ENCODE results near the gene NOVA2. TPM values are rescaled to one million over a fixed set of nuclear protein-coding genes. Genes with fewer than 3 reads are reported as not detected.

Gene NOVA2
- total and polyA plus RNA-seq, 2 of the 8 experiments (the other 6 are each of a cell fraction or from before 2014, with no cell fraction given) = 3.2 to 24.6 TPM

GRCh38 chr19:45906221-45906620 lies 67.4 kb downstream of the NOVA2 start:
- Histone ChIP-seq H3K4ac (replicated peaks; ENCODE audit: insufficient read length, low read depth, low read length) (no peak overlapping the region), H2BK5ac (ENCODE audit: low read depth, low read length) (no peak overlapping the region), H3K9ac (replicated peaks in 1 of 4; ENCODE audit: extremely low read depth in 1 of 4, low read depth in 3 of 4, low read length in 3 of 4) (no peak overlapping the region), H2BK120ac (replicated peaks; ENCODE audit: low read depth, low read length) (no peak overlapping the region), H2BK15ac (ENCODE audit: low read length) (no peak overlapping the region), H4K8ac (ENCODE audit: extremely low read depth, insufficient read depth, low read length) (no peak overlapping the region), H3K79me1 (ENCODE audit: low read depth, low read length) (no peaks in the 10 kb centered on the region), H3K56ac (replicated peaks; ENCODE audit: insufficient read length, low read depth, low read length) (no peak overlapping the region), H3K27me3 (replicated peaks in 1 of 4; ENCODE audit: control insufficient read depth in 3 of 4, extremely low read depth in 1 of 4, insufficient read depth in 3 of 4, low read length in 3 of 4) (peaks cover 0 to 4% (median 4%) of the 10 kb centered on the region in 4 experiments; a peak in 4 of 7 replicates), H3K23me2 (ENCODE audit: low read depth, low read length) (peaks cover 16% of the 10 kb centered on the region; the same call in 1 of the 2 replicates), H3K4me3 (ENCODE audit: extremely low read depth in 1 of 4, insufficient read depth in 2 of 4, low read depth in 3 of 4, low read length in 4 of 4) (no peak overlapping the region), H4K20me1 (replicated peaks in 1 of 2; ENCODE audit: control insufficient read depth in 1 of 2, insufficient read depth in 2 of 2, low read length in 2 of 2) (peaks cover 0 to 2% of the 10 kb centered on the region in 2 experiments), H2BK20ac (ENCODE audit: low read length) (no peak overlapping the region), H3K4me2 (ENCODE audit: insufficient read depth in 1 of 2, low read depth in 2 of 2, low read length in 2 of 2) (no peak overlapping the region), H3K23ac (ENCODE audit: insufficient read length) (no peak overlapping the region), H4K5ac (ENCODE audit: insufficient read length, low read depth, low read length) (no peak overlapping the region), H2AK5ac (ENCODE audit: low read depth, low read length) (no peak overlapping the region), H3K79me2 (ENCODE audit: control insufficient read depth in 1 of 2, insufficient read depth in 2 of 2, low read length in 2 of 2) (no peaks in the 10 kb centered on the region), H3K36me3 (ENCODE audit: control insufficient read depth in 2 of 4, insufficient read depth in 4 of 4, low read length in 3 of 4) (no peaks in the 10 kb centered on the region), H4K91ac (replicated peaks; ENCODE audit: insufficient read length, low read length) (no peak overlapping the region), H3K9me3 (ENCODE audit: insufficient read depth in 2 of 2, low read depth in 1 of 2, low read length in 1 of 2) (no peaks in the 10 kb centered on the region), H2BK12ac (ENCODE audit: low read depth, low read length) (no peak overlapping the region), H2AFZ (ENCODE audit: low read length) (no peak overlapping the region), H3K18ac (ENCODE audit: extremely low read depth, low read length) (no peak overlapping the region), H3K14ac (ENCODE audit: insufficient read length) (no peak overlapping the region), H3K4me1 (replicated peaks in 1 of 4; ENCODE audit: control insufficient read depth in 3 of 4, insufficient read depth in 4 of 4, low read length in 3 of 4) (peaks cover 0 to 2% (median 0%) of the 10 kb centered on the region in 4 experiments; a peak in 3 of 7 replicates), H3K27ac (ENCODE audit: low read depth, low read length) (no peak overlapping the region)
- TF ChIP-seq POLR2AphosphoS5 (IDR thresholded peaks at IDR 0.05; ENCODE audit: low read depth, low read length) = no peak
- no peak for TF ChIP-seq TBP (IDR thresholded peaks at IDR 0.05; ENCODE audit: low read depth, low read length)
- TF ChIP-seq GTF2F1 (IDR thresholded peaks at IDR 0.05; ENCODE audit: borderline replicate concordance, low read depth, low read length) = no peak
- no peak for TF ChIP-seq NANOG (IDR thresholded peaks at IDR 0.05; ENCODE audit: insufficient read depth, low read depth, low read length, poor library complexity, severe bottlenecking)
- no peak for TF ChIP-seq SIRT6 (IDR thresholded peaks at IDR 0.05; ENCODE audit: low read length)
- no peak for TF ChIP-seq PHF8 (conservative IDR thresholded peaks at IDR 0.05; ENCODE audit: low read depth, low read length)
- TF ChIP-seq, protein P1, sequence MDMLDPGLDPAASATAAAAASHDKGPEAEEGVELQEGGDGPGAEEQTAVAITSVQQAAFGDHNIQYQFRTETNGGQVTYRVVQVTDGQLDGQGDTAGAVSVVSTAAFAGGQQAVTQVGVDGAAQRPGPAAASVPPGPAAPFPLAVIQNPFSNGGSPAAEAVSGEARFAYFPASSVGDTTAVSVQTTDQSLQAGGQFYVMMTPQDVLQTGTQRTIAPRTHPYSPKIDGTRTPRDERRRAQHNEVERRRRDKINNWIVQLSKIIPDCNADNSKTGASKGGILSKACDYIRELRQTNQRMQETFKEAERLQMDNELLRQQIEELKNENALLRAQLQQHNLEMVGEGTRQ (IDR thresholded peaks at IDR 0.05; ENCODE audit: low read length) = no peak
- no peak for TF ChIP-seq HDAC2 (IDR thresholded peaks at IDR 0.05; ENCODE audit: borderline replicate concordance in 1 of 2, low read depth in 2 of 2, low read length in 2 of 2)
- no peak for TF ChIP-seq KDM5A (IDR thresholded peaks at IDR 0.05; ENCODE audit: low read length)
- no peak for TF ChIP-seq SP4 (IDR thresholded peaks at IDR 0.05; ENCODE audit: low read length)
- FAIRE-seq (no peak), DNase-seq (ENCODE audit: low read depth in 1 of 2, low spot score in 2 of 2) (no peak)
- ChIA-PET CTCF (ENCODE audit: partially characterized antibody) (no interaction called here), POLR2A (ENCODE audit: partially characterized antibody) (no interaction called here)
- WGBS, 2 experiments (ENCODE audit: extremely low coverage in 1 of 2, insufficient coverage in 1 of 2, insufficient read length in 1 of 2, insufficient replicate concordance in 2 of 2, low coverage in 1 of 2, low lambda C conversion rate in 2 of 2, missing lambda C conversion rate in 1 of 2) = 91% methylated on average over 2 of the region's 3 CpGs; no CpG with 5 or more reads in 1 of the 2 experiments
